ENCODE measurements around the gene THOC7.

THOC7 gene

GRCh38 chr3:63795438-63795837 lies 68.2 kb downstream of the THOC7 start:
- Histone ChIP-seq H3K27me3 (ENCODE audit: insufficient read depth, insufficient read length) (no peaks in the 10 kb centered on the region), H3K36me3 (ENCODE audit: insufficient read depth, insufficient read length, low read length) (no peaks in the 10 kb centered on the region), H3K9ac (ENCODE audit: insufficient read length, low read depth) (no peak overlapping the region), H3K4me1 (ENCODE audit: insufficient read depth, insufficient read length) (no peaks in the 10 kb centered on the region), H3K4me3 (ENCODE audit: insufficient read length, low read depth) (no peak overlapping the region), H3K9me3 (ENCODE audit: insufficient read depth, low read length) (no peaks in the 10 kb centered on the region)
- no peak for DNase-seq (ENCODE audit: low read depth, low spot score)
- TF ChIP-seq ZNF274 (IDR thresholded peaks at IDR 0.05; ENCODE audit: low read depth, low read length): no peak

GRCh38 chr3:63791974-63792373 lies 71.6 kb downstream of the THOC7 start:
- no peak for DNase-seq (ENCODE audit: low read depth, low spot score)
- Histone ChIP-seq H3K27me3 (ENCODE audit: insufficient read depth, insufficient read length) (no peaks in the 10 kb centered on the region), H3K9ac (ENCODE audit: insufficient read length, low read depth) (no peak overlapping the region), H3K9me3 (ENCODE audit: insufficient read depth, low read length) (no peaks in the 10 kb centered on the region), H3K4me1 (ENCODE audit: insufficient read depth, insufficient read length) (no peaks in the 10 kb centered on the region), H3K4me3 (ENCODE audit: insufficient read length, low read depth) (no peak overlapping the region), H3K36me3 (ENCODE audit: insufficient read depth, insufficient read length, low read length) (no peaks in the 10 kb centered on the region)
- TF ChIP-seq SUZ12 (IDR thresholded peaks at IDR 0.05; ENCODE audit: extremely low read depth, insufficient read depth, insufficient read length): no peak
- no peak for TF ChIP-seq YY1 (IDR thresholded peaks at IDR 0.05; ENCODE audit: insufficient read depth, insufficient read length)
- no peak for TF ChIP-seq ZNF274 (IDR thresholded peaks at IDR 0.05; ENCODE audit: low read depth, low read length)

All from NT2/D1 (cell line).